OCI-LY3 (cell line): ENCODE results near the gene SLC25A47.

ENCODE experiments used
- H2AFZ ChIP-seq: fragments of 200-600, 300-600 bp; shearing (Covaris generic); 2 replicates; pipeline ENCODE4 v1.6.0; 2014; ENCODE audit warnings: antibody characterized with exemption, low read depth, low read length
- H3K27ac ChIP-seq: fragments of 200-600, 300-600 bp; sonication (generic); 2 replicates; pipeline ENCODE4 v1.5.1; 2014; ENCODE audit warnings: mild to moderate bottlenecking, low read length, moderate library complexity, mixed read lengths
- H3K27me3 ChIP-seq: fragments of 200-600, 300-600 bp; sonication (generic); 2 replicates; pipeline ENCODE4 v1.6.1; 2014; ENCODE audit warnings: low read depth, low read length, mixed read lengths
- H3K36me3 ChIP-seq: fragments of 200-600, 300-600 bp; sonication (generic); replicated peaks from 2 replicates; pipeline ENCODE3; 2014; ENCODE audit warnings: low read depth, low read length, mixed read lengths
- H3K4me1 ChIP-seq: fragments of 300-600, 200-600 bp; sonication (generic); 2 replicates; pipeline ENCODE4 v1.6.1; 2014; ENCODE audit warnings: low read length, mixed read lengths
- H3K4me2 ChIP-seq: fragments of 200-600, 300-600 bp; sonication (generic); 2 replicates; pipeline ENCODE4 v1.6.1; 2014; ENCODE audit warnings: low read length, mixed read lengths
- H3K4me3 ChIP-seq: fragments of 300-600, 200-600 bp; sonication (generic); 2 replicates; pipeline ENCODE4 v1.5.1; 2014; ENCODE audit warnings: antibody characterized with exemption, mild to moderate bottlenecking, low read length, moderate library complexity
- H3K79me2 ChIP-seq: fragments of 300-600, 200-600 bp; shearing (Covaris generic); 2 replicates; pipeline ENCODE4 v1.6.1; 2014; ENCODE audit warnings: mild to moderate bottlenecking, low read length, mixed read lengths
- H3K9ac ChIP-seq: fragments of 300-600, 200-600 bp; shearing (Covaris generic); 2 replicates; pipeline ENCODE4 v1.6.0; 2014; ENCODE audit warnings: mild to moderate bottlenecking, low read length, moderate library complexity
- H3K9me3 ChIP-seq: fragments of 200-600, 300-600 bp; shearing (Covaris generic); 2 replicates; pipeline ENCODE4 v1.6.1; 2014; ENCODE audit warnings: low read length, mixed read lengths; ENCODE audit not compliant: insufficient read depth
- H4K20me1 ChIP-seq: fragments of 200-600, 300-600 bp; sonication (generic); 2 replicates; pipeline ENCODE4 v1.6.1; 2016; ENCODE audit warnings: low read length, mixed read lengths; ENCODE audit not compliant: insufficient read depth
- CTCF ChIP-seq: fragments of 200-600, 300-600 bp; sonication (generic); IDR thresholded peaks from 2 replicates; pipeline ENCODE4 v1.5.1; 2014; ENCODE audit warnings: antibody characterized with exemption, low read length, low read depth
- EZH2phosphoT487 ChIP-seq: fragments of 200-600 bp; shearing (Covaris generic); IDR thresholded peaks from 2 replicates; pipeline ENCODE4 v1.6.1; 2018; ENCODE audit warnings: antibody characterized with exemption, mixed run types, low read depth

Gene SLC25A47

GRCh38 chr14:100327128-100327527 is 4.0 kb downstream of the SLC25A47 start:
- H3K79me2 ChIP-seq: no peaks in the 10 kb centered on the region
- H3K27ac ChIP-seq: no peak overlapping the region
- no peaks in the 10 kb centered on the region for H3K9me3 ChIP-seq
- no peak for TF ChIP-seq EZH2phosphoT487
- no peak for TF ChIP-seq CTCF
- H3K4me1 ChIP-seq: no peaks in the 10 kb centered on the region
- H3K9ac ChIP-seq: no peak overlapping the region
- no peaks in the 10 kb centered on the region for H3K36me3 ChIP-seq
- H3K27me3 ChIP-seq: no peaks in the 10 kb centered on the region
- H3K4me2 ChIP-seq: no peak overlapping the region
- H4K20me1 ChIP-seq: no peaks in the 10 kb centered on the region
- no peak overlapping the region for H3K4me3 ChIP-seq
- no peak overlapping the region for H2AFZ ChIP-seq

- Histone ChIP-seq H3K4me1 (no peaks in the 10 kb centered on the region), H2AFZ (no peak overlapping the region), H3K36me3 (no peaks in the 10 kb centered on the region), H3K4me3 (no peak overlapping the region), H3K4me2 (no peak overlapping the region), H3K27ac (no peak overlapping the region), H3K9ac (no peak overlapping the region), H3K79me2 (no peaks in the 10 kb centered on the region), H4K20me1 (no peaks in the 10 kb centered on the region), H3K9me3 (no peaks in the 10 kb centered on the region), H3K27me3 (no peaks in the 10 kb centered on the region)
- TF ChIP-seq EZH2phosphoT487: no peak
- TF ChIP-seq CTCF: no peak
Observed at GRCh38 chr14:100328495-100329163, 5.5 kb downstream of the SLC25A47 start.

- H4K20me1 ChIP-seq: no peaks in the 10 kb centered on the region
- H3K9me3 ChIP-seq: no peaks in the 10 kb centered on the region
- no peak for TF ChIP-seq CTCF
- no peak for TF ChIP-seq EZH2phosphoT487
- H3K4me1 ChIP-seq: no peaks in the 10 kb centered on the region
- H3K9ac ChIP-seq: no peak overlapping the region
- H3K4me3 ChIP-seq: no peak overlapping the region
- no peak overlapping the region for H2AFZ ChIP-seq
- no peaks in the 10 kb centered on the region for H3K27me3 ChIP-seq
- H3K36me3 ChIP-seq: no peaks in the 10 kb centered on the region
- no peak overlapping the region for H3K27ac ChIP-seq
- no peaks in the 10 kb centered on the region for H3K79me2 ChIP-seq
- H3K4me2 ChIP-seq: no peak overlapping the region
Observed at GRCh38 chr14:100329233-100330006, 6.3 kb downstream of the SLC25A47 start.

GRCh38 chr14:100330007-100330344 is 6.8 kb downstream of the SLC25A47 start:
- no peaks in the 10 kb centered on the region for H3K9me3 ChIP-seq
- H3K4me1 ChIP-seq: no peaks in the 10 kb centered on the region
- H2AFZ ChIP-seq: no peak overlapping the region
- H3K27me3 ChIP-seq: no peaks in the 10 kb centered on the region
- H3K27ac ChIP-seq: no peak overlapping the region
- no peaks in the 10 kb centered on the region for H4K20me1 ChIP-seq
- peaks cover 3% of the 10 kb centered on the region for H3K36me3 ChIP-seq
- TF ChIP-seq CTCF (no peak), EZH2phosphoT487 (no peak)
- no peak overlapping the region for H3K4me2 ChIP-seq
- no peak overlapping the region for H3K9ac ChIP-seq
- no peaks in the 10 kb centered on the region for H3K79me2 ChIP-seq
- H3K4me3 ChIP-seq: no peak overlapping the region
